Endothelial cell (in vitro differentiated cells): Measurements from ENCODE around the gene USE1. TPM values are rescaled to one million over a fixed set of nuclear protein-coding genes. Genes with fewer than 3 reads are reported as not detected.
A peak's percentile ranks its signal among the peaks of the same experiment; 100 is the strongest.

ENCODE experiments used
- DNase-seq: peaks from one replicate; pipeline ENCODE4 v3.0.0; 2021; ENCODE audit warnings: low spot score
- H3K27ac Mint-ChIP-seq: one replicate; pipeline ENCODE4 v1.8.0; 2021; ENCODE audit warnings: mixed read lengths, inconsistent platforms; ENCODE audit not compliant: unreplicated experiment
- H3K27me3 Mint-ChIP-seq: one replicate; pipeline ENCODE4 v1.8.0; 2021; ENCODE audit warnings: mild to moderate bottlenecking, moderate library complexity, mixed read lengths, inconsistent platforms; ENCODE audit not compliant: unreplicated experiment
- H3K36me3 Mint-ChIP-seq: one replicate; pipeline ENCODE4 v1.8.0; 2021; ENCODE audit warnings: mild to moderate bottlenecking, low read depth, mixed read lengths, inconsistent platforms; ENCODE audit not compliant: unreplicated experiment
- H3K4me1 Mint-ChIP-seq: one replicate; pipeline ENCODE4 v1.8.0; 2021; ENCODE audit warnings: mild to moderate bottlenecking, mixed read lengths, inconsistent platforms; ENCODE audit not compliant: unreplicated experiment
- H3K4me3 Mint-ChIP-seq: one replicate; pipeline ENCODE4 v1.8.0; 2021; ENCODE audit warnings: mild to moderate bottlenecking, mixed read lengths, inconsistent platforms; ENCODE audit not compliant: unreplicated experiment
- H3K9me3 Mint-ChIP-seq: one replicate; pipeline ENCODE4 v1.8.0; 2021; ENCODE audit warnings: mixed read lengths, inconsistent platforms; ENCODE audit not compliant: unreplicated experiment
- total RNA-seq: library from RNA; stranded (reverse); fragmentation: NEBNext Ultra II Directional; extraction: Animal tissue kit (Norgen Biotek cat#: 25700); gene quantifications from one replicate; pipeline ENCODE4 v1.2.1, GENCODE V29; 2021; ENCODE audit not compliant: unreplicated experiment
- TF ChIP-seq, protein P1 (sequence below): fragments of 200-600 bp; sonication (generic); IDR thresholded peaks from one replicate; pipeline ENCODE4 v1.5.0; 2021; ENCODE audit warnings: antibody characterized with exemption; ENCODE audit not compliant: unreplicated experiment

USE1 gene
- total RNA-seq, 1 donor from 2014 or later, result 13.0 TPM

DNA sequence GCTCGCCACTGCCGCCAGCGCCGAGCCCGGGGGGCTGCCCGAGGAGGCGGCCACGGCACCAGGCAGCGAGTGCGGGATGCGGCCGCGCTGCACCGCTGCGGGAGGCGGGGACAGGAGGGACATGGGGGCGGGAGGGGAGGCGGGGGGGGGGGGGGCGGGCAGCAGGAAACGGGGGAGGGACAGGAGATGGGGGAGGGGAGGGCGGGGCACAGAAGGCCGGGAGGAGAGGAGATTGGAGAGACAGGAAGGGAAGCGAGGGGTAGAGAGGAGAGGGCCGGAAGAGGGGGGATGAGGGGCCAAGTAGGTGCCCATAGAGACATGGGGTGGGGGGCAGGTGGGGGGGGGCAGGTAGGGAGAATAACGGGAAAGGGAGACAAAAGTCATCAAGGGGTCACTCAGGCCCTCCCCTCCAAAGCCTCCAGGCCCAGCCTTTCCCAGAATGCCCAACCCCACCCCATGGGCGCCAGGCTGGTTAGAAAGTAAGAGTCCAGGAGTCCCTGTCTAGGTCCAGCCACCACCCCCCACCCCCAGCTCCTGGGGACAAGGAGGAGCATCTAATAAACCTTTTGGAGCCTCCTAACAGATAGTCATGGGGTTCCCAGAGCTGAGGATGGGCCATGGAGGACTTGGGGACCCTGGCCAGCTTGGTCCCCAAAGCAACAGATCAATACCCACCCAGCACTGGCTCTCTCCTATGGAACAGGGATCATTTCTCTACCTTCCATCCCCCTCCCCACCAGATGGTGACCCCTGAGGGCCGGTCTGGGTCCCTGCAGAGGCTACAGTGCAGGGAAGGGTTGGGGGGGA is 21.0 kb downstream of the USE1 start:
- Mint-ChIP-seq H3K36me3 (peaks cover 16% of the 10 kb centered on the region), H3K4me1 (peaks cover 10% of the 10 kb centered on the region), H3K27ac (no peak overlapping the region), H3K27me3 (peaks cover 8% of the 10 kb centered on the region), H3K4me3 (no peak overlapping the region), H3K9me3 (no peaks in the 10 kb centered on the region)
- no peak for DNase-seq
- TF ChIP-seq, protein P1, sequence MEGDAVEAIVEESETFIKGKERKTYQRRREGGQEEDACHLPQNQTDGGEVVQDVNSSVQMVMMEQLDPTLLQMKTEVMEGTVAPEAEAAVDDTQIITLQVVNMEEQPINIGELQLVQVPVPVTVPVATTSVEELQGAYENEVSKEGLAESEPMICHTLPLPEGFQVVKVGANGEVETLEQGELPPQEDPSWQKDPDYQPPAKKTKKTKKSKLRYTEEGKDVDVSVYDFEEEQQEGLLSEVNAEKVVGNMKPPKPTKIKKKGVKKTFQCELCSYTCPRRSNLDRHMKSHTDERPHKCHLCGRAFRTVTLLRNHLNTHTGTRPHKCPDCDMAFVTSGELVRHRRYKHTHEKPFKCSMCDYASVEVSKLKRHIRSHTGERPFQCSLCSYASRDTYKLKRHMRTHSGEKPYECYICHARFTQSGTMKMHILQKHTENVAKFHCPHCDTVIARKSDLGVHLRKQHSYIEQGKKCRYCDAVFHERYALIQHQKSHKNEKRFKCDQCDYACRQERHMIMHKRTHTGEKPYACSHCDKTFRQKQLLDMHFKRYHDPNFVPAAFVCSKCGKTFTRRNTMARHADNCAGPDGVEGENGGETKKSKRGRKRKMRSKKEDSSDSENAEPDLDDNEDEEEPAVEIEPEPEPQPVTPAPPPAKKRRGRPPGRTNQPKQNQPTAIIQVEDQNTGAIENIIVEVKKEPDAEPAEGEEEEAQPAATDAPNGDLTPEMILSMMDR, result no peak

DNA sequence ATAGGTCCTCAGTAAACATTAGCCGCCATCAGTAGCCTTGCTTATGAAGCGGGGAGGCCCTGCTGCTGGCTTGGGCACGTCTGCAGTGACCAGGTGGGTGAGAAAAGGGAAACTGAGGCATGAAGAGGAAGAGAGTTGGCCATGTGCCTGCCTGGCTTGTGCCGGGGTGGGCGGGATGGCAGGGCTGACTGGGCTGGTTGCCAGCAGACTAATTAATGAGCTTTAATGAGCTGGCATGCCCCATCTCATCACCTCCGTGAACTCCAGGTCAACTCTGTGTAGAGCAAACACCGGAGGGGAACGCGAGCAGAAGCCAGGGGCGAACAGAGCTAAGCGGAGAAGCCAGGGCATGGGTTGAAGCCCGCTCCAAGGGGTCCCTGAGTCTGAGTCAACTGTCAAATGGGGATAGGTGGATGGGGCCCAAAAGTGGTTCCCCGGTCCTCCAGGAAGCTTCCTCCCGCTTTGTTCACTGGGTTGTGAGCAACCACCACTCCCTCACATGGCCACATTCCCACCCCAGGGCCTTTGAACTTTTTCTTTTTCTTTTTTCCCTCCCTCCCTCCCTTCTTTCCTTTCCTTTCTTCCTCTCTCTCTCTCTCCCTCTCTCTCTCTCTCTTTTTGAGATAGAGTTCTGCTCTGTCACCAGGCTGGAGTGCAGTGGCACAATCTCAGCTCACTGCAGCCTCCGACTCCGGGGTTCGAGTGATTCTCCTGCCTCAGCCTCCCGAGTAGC is 21.8 kb downstream of the USE1 start:
- Mint-ChIP-seq H3K27me3 (peaks cover 9% of the 10 kb centered on the region), H3K4me3 (peak overlapping the region; percentile 71), H3K36me3 (peaks cover 18% of the 10 kb centered on the region), H3K4me1 (peaks cover 10% of the 10 kb centered on the region), H3K27ac (peak overlapping the region; percentile 13), H3K9me3 (no peaks in the 10 kb centered on the region)
- no peak for DNase-seq
- TF ChIP-seq, protein P1, result no peak

DNA sequence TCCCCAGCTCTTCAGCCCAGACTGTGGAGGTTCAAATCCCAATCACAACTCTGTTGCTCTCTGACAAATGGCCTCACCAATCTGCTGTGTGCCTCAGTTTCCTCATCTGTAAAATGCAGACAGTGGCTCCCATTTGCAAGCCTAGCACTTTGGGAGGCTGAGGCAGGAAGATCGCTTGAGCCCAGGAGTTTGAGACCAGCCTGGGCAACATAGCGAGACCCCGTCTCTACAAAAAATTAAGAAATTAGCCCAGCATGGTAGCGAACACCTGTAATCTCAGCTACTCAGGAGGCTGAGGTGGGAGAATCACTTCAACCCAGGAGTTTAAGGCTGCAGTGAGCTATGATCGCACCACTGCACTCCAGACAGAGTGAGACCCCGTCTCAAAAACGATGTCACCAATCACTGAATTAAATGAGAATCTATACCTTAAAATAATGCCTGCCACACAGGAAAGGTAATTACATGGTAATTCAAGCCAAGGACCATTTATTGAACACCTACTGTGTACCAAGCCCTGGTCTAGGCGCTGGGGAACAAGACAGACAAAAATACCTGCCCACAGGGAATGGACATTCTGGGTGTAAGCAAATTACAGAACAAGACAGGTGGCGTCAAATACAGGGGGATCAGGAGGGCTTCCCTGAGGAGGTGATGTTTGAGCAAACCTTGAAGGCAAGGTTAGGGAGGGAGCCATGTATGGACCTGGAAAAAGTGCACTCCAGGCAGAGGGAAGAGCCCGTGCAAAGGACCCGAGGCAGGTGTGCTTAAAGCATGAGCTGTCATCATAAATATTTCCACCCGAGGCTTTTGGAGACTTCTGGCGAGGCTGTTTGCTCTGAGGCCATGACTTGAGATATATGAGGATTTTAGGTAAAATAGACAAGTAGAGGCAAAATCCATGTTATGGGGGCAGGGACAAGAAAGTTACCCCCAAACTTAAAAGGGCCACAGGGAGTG is 22.9 kb downstream of the USE1 start:
- no peaks in the 10 kb centered on the region for H3K9me3 Mint-ChIP-seq
- no peak for DNase-seq
- peaks cover 12% of the 10 kb centered on the region for H3K27me3 Mint-ChIP-seq
- H3K27ac Mint-ChIP-seq, result no peak overlapping the region
- TF ChIP-seq, protein P1, result no peak
- peaks cover 18% of the 10 kb centered on the region for H3K36me3 Mint-ChIP-seq
- H3K4me1 Mint-ChIP-seq, result peaks cover 13% of the 10 kb centered on the region
- peak overlapping the region; percentile 54 for H3K4me3 Mint-ChIP-seq

DNA sequence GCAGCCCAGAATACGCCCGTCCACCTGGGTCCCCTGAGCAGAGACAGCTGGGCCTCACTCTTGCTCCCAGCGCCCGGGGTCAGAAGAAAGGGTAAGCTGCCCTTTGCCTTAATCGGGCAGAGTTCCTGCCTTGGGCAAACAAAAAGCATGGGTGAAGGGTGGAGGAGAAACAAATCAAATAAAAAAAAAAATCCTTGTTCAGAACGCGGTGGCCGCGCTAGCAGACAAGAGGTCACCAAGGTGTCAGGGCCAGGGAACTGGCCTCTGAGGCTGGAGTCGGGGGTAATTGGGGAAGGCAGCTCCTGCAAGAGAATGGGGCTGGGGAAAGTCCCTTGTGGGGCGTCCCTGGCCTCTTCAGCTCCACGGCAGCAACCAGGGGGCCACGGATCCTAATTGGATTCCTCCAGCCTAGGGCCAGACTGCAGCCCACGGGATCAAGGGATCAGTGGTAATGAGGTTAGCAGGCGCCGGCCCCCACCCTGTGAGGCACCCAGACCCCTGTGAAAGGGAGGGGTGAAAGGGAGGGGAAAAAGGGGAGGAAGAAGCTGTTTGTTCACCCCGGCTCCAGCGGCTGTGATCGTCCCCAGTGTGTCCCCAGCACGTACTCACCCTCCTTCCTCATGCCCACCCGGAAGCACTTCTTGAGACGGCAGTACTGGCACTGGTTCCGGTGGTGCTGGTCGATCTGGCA is 25.1 kb downstream of the USE1 start:
- H3K4me3 Mint-ChIP-seq, result no peak overlapping the region

More for the DNA sequence above, 25.1 kb downstream of the USE1 start:
- no peak overlapping the region for H3K27ac Mint-ChIP-seq
- H3K27me3 Mint-ChIP-seq, result peaks cover 16% of the 10 kb centered on the region
- peaks cover 18% of the 10 kb centered on the region for H3K36me3 Mint-ChIP-seq
- no peaks in the 10 kb centered on the region for H3K9me3 Mint-ChIP-seq
- no peak for DNase-seq
- TF ChIP-seq, protein P1, result no peak
- peaks cover 19% of the 10 kb centered on the region for H3K4me1 Mint-ChIP-seq
